MM.1S (cell line): ENCODE results near the gene KHDC1L.

Experiments used
- EZH2 ChIP-seq: fragments of 300-600 bp; sonication (generic); optimal IDR thresholded peaks from 2 replicates; pipeline ENCODE3; 2017; ENCODE audit warnings: low read depth, mild to moderate bottlenecking, antibody characterized with exemption, low read length, mixed read lengths
- EZH2phosphoT487 ChIP-seq: fragments of 300-600 bp; sonication (generic); IDR thresholded peaks from 2 replicates; pipeline ENCODE4 v1.6.1; 2018; ENCODE audit warnings: antibody characterized with exemption, low read length
- TF ChIP-seq, protein P1 (sequence below): fragments of 300-600 bp; sonication (generic); IDR thresholded peaks from 2 replicates; pipeline ENCODE4 v1.5.1; 2016; ENCODE audit warnings: antibody characterized with exemption, low read length, mixed read lengths

DNA sequence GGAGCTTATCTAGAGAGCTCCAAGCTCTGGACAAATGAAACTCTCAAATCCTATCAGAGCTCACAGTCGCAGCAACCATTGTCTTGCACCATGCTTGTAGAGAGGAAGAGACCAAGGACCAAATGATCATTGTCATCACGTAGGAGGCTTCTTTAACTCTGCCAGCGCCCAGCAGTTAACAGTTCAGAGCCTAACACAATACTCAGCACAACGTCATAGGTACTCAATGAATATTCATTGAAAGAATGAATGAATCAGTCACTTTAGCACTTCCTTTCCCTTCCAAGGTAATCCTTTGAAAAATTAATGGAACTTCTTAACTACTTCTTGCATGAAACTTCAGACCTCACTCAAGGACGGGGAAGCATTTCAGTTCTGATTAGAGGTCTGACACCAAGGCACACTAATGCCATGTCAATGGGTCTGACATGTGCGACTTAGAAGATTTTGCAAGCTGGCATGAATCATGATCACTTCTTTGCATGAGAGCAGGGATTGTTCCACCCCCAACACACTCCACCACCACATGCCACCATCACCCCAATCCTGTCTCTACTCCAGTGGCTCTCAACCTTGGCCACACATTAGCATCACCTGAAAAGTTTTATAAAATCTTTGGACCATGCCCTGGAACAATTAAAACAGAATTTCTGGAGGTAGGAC lies 45.1 kb downstream of the KHDC1L start:
- TF ChIP-seq, protein P1, sequence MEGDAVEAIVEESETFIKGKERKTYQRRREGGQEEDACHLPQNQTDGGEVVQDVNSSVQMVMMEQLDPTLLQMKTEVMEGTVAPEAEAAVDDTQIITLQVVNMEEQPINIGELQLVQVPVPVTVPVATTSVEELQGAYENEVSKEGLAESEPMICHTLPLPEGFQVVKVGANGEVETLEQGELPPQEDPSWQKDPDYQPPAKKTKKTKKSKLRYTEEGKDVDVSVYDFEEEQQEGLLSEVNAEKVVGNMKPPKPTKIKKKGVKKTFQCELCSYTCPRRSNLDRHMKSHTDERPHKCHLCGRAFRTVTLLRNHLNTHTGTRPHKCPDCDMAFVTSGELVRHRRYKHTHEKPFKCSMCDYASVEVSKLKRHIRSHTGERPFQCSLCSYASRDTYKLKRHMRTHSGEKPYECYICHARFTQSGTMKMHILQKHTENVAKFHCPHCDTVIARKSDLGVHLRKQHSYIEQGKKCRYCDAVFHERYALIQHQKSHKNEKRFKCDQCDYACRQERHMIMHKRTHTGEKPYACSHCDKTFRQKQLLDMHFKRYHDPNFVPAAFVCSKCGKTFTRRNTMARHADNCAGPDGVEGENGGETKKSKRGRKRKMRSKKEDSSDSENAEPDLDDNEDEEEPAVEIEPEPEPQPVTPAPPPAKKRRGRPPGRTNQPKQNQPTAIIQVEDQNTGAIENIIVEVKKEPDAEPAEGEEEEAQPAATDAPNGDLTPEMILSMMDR = no peak
- TF ChIP-seq EZH2 (no peak), EZH2phosphoT487 (no peak)
